K562 (cell line): ENCODE measurements around the gene ZSWIM1. TPM values are rescaled to one million over a fixed set of nuclear protein-coding genes. Genes with fewer than 3 reads are reported as not detected.
A peak's percentile ranks its signal among the peaks of the same experiment; 100 is the strongest.

Source experiments
- ATF6 ChIP-seq: sonication (generic); formaldehyde crosslinking; IDR thresholded peaks from 2 replicates; pipeline ENCODE4 v1.4.0; 2020; ENCODE audit warnings: mild to moderate bottlenecking, missing genetic modification reagents
- CBFB ChIP-seq: sonication (generic); formaldehyde crosslinking; IDR thresholded peaks from 2 replicates; pipeline ENCODE4 v1.4.0; 2020; ENCODE audit warnings: mild to moderate bottlenecking, missing genetic modification reagents
- CHD4 ChIP-seq: fragments of 200-600 bp; sonication (generic); IDR thresholded peaks from 3 replicates; pipeline ENCODE4 v1.6.1; 2012; ENCODE audit warnings: low read depth, mild to moderate bottlenecking, mixed read lengths, low read length, inconsistent platforms; ENCODE audit not compliant: insufficient read depth, insufficient replicate concordance, poor library complexity, severe bottlenecking
- E2F1 ChIP-seq: sonication (generic); formaldehyde crosslinking; IDR thresholded peaks from 2 replicates; pipeline ENCODE4 v1.8.1; 2023; ENCODE audit warnings: mild to moderate bottlenecking, missing genetic modification reagents, moderate library complexity
- GATAD2A ChIP-seq: fragments of 450-650 bp; IDR thresholded peaks from 2 replicates; pipeline ENCODE4 v1.6.1; 2017
- HCFC1 ChIP-seq: IDR thresholded peaks from 2 replicates; pipeline ENCODE4 v1.6.1; 2012; ENCODE audit warnings: low read depth, low read length, improper control_type of control experiment
- KDM2B ChIP-seq: fragments of 250-450 bp; sonication (Bioruptor Pico); IDR thresholded peaks from 2 replicates; pipeline ENCODE4 v1.8.0; 2021; ENCODE audit warnings: mild to moderate bottlenecking, moderate library complexity
- MBD2 ChIP-seq: sonication (generic); IDR thresholded peaks from 2 replicates; pipeline ENCODE4 v1.6.1; 2016; ENCODE audit warnings: low read depth, borderline replicate concordance
- MIER1 ChIP-seq: fragments of 450-650 bp; IDR thresholded peaks from 2 replicates; pipeline ENCODE4 v1.6.1; 2016; ENCODE audit warnings: antibody characterized with exemption, mild to moderate bottlenecking, low read depth
- MTA2 ChIP-seq: fragments of 450-650 bp; IDR thresholded peaks from 2 replicates; pipeline ENCODE4 v1.6.1; 2016; ENCODE audit warnings: low read depth
- PCBP1 ChIP-seq: fragments of 200-400 bp; formaldehyde crosslinking; IDR thresholded peaks from 2 replicates; pipeline ENCODE4 v1.6.1; 2018; ENCODE audit warnings: mild to moderate bottlenecking, low read depth, low read length; ENCODE audit not compliant: poor library complexity, severe bottlenecking
- PHF20 ChIP-seq: fragments of 450-650 bp; IDR thresholded peaks from 2 replicates; pipeline ENCODE4 v1.6.1; 2018; ENCODE audit not compliant: partially characterized antibody
- POLR2B ChIP-seq: fragments of 450-650 bp; IDR thresholded peaks from 2 replicates; pipeline ENCODE4 v1.6.1; 2018; ENCODE audit warnings: low read depth; ENCODE audit not compliant: partially characterized antibody
- RHOXF2B ChIP-seq: fragments of 250-450 bp; sonication (Bioruptor Pico); conservative IDR thresholded peaks from 2 replicates; pipeline ENCODE4 v1.5.1; 2021
- U2AF1 ChIP-seq: fragments of 200-400 bp; formaldehyde crosslinking; optimal IDR thresholded peaks from 2 replicates; pipeline ENCODE3; 2017; ENCODE audit warnings: mild to moderate bottlenecking, low read depth, low read length, moderate library complexity
- ZBTB2 ChIP-seq: fragments of 450-650 bp; IDR thresholded peaks from 2 replicates; pipeline ENCODE4 v1.6.1; 2016; ENCODE audit warnings: antibody characterized with exemption
- ZFP91 ChIP-seq: sonication (generic); formaldehyde crosslinking; IDR thresholded peaks from 2 replicates; pipeline ENCODE4 v1.8.0; 2022; ENCODE audit warnings: mild to moderate bottlenecking, missing genetic modification reagents
- ZNF175 ChIP-seq: fragments of 200-800 bp; sonication (Bioruptor generic); IDR thresholded peaks from 2 replicates; pipeline ENCODE4 v1.6.1; 2016; ENCODE audit warnings: low read depth, mild to moderate bottlenecking, missing genetic modification characterization, missing compliant biosample characterization
- ZNF239 ChIP-seq: fragments of 250-450 bp; sonication (Bioruptor Pico); IDR thresholded peaks from 2 replicates; pipeline ENCODE4 v1.4.0; 2020; ENCODE audit warnings: mild to moderate bottlenecking
- ZNF253 ChIP-seq: fragments of 250-450 bp; sonication (Bioruptor Pico); conservative IDR thresholded peaks from 2 replicates; pipeline ENCODE4 v1.6.1; 2021; ENCODE audit warnings: mild to moderate bottlenecking
- ZNF311 ChIP-seq: fragments of 250-450 bp; sonication (Bioruptor Pico); IDR thresholded peaks from 2 replicates; pipeline ENCODE4 v1.4.0; 2020; ENCODE audit warnings: mild to moderate bottlenecking, moderate library complexity
- ZNF436 ChIP-seq: fragments of 250-450, 450-650 bp; sonication (Bioruptor Pico); formaldehyde crosslinking; IDR thresholded peaks from 2 replicates; pipeline ENCODE4 v1.7.0; 2020; ENCODE audit warnings: mild to moderate bottlenecking
- ZZZ3 ChIP-seq: fragments of 450-650 bp; IDR thresholded peaks from 2 replicates; pipeline ENCODE4 v1.6.1; 2016; ENCODE audit warnings: antibody characterized with exemption, mild to moderate bottlenecking, moderate library complexity
- polyA plus RNA-seq, 8 experiments: library from polyadenylated mRNA; depleted of rRNA in 4 of 8; stranded (reverse) in 5 of 8; unstranded in 3 of 8; fragments of >200 nt; fragmentation: Nextera tagmentation in 2 of 8; fragmentation: Illumina TruSeq in 1 of 8; extraction: Ambion mirVana in 2 of 8; extraction: Trizol in 1 of 8; gene quantifications; 2 replicates each; pipeline versions ENCODE4 v1.2.1 to v1.2.3, GENCODE V29; 2011 to 2014; ENCODE audit warnings: inconsistent platforms in 1 of 8, missing spikeins in 1 of 8
- total RNA-seq, 7 experiments: library from RNA; depleted of rRNA in 6 of 7; stranded (reverse); fragments of >200 nt in 6 of 7; fragmentation: Illumina TruSeq in 2 of 7; extraction: Trizol in 2 of 7; gene quantifications; 2 replicates each; pipeline versions ENCODE4 v1.2.1 to v1.2.3, GENCODE V29; 2011 to 2021; ENCODE audit warnings: low replicate concordance in 1 of 7

Gene ZSWIM1
- total and polyA plus RNA-seq, 9 of the 15 experiments (the other 6 are each of a cell fraction or from before 2014, with no cell fraction given): 2.5 to 15.6 (median 9.5) TPM

GRCh38 chr20:45910670-45911485 lies 29.9 kb downstream of the ZSWIM1 start (continued):
- TF ChIP-seq KDM2B (CRISPR knock-in tag): no peak
- no peak for TF ChIP-seq ZBTB2
- TF ChIP-seq E2F1 (CRISPR knock-in tag): no peak
- no peak for TF ChIP-seq HCFC1
- no peak for TF ChIP-seq ZNF253 (CRISPR knock-in tag)
- TF ChIP-seq MTA2: no peak
- no peak for TF ChIP-seq ZNF311 (CRISPR knock-in tag)
- TF ChIP-seq GATAD2A: no peak
- TF ChIP-seq U2AF1: no peak
- TF ChIP-seq ZNF175 (CRISPR knock-in tag): no peak
- TF ChIP-seq MIER1: no peak
- no peak for TF ChIP-seq PHF20
- no peak for TF ChIP-seq PCBP1
- no peak for TF ChIP-seq CBFB
- no peak for TF ChIP-seq RHOXF2B
- TF ChIP-seq MBD2: no peak
- TF ChIP-seq CHD4: no peak
- TF ChIP-seq ZZZ3: no peak
- no peak for TF ChIP-seq ZNF239 (CRISPR knock-in tag)
- peak; percentile 91 for TF ChIP-seq POLR2B
- no peak for TF ChIP-seq ATF6 (CRISPR knock-in tag)
- TF ChIP-seq ZNF436 (CRISPR knock-in tag): no peak
- no peak for TF ChIP-seq ZFP91 (CRISPR knock-in tag)
